Testis (tissue), 3 donors: ENCODE data around the gene MYO7A. TPM values are rescaled to one million over a fixed set of nuclear protein-coding genes. Genes with fewer than 3 reads are reported as not detected.

ENCODE experiments used
- DNase-seq: peaks from one replicate; pipeline ENCODE4 v3.0.0-alpha.2; 2019
- H3K27ac ChIP-seq, 2 donors: fragments of 200-600 bp; sonication (generic); one replicate each; pipeline ENCODE4 v1.5.1; 2019
- H3K27me3 ChIP-seq: fragments of 200-600 bp; sonication (generic); one replicate; pipeline ENCODE4 v1.5.1; 2019
- H3K36me3 ChIP-seq: fragments of 200-600 bp; sonication (generic); one replicate; pipeline ENCODE4 v1.5.1; 2017; ENCODE audit warnings: low read depth; ENCODE audit errors: missing control alignments
- H3K4me1 ChIP-seq: fragments of 200-600 bp; sonication (generic); one replicate; pipeline ENCODE4 v1.5.1; 2019
- H3K4me3 ChIP-seq, 2 donors: fragments of 200-600 bp; sonication (generic); one replicate each; pipeline ENCODE4 v1.5.1; 2017 to 2019
- H3K9me3 ChIP-seq: fragments of 200-600 bp; sonication (generic); one replicate; pipeline ENCODE4 v1.5.1; 2017
- CTCF ChIP-seq, 3 experiments: fragments of 450-650 bp in 2 of 3; fragments of 200-600 bp in 1 of 3; sonication (generic) in 1 of 3; IDR thresholded peaks; one replicate each; pipeline ENCODE4 v1.5.1; 2016 to 2019; ENCODE audit warnings: antibody characterized with exemption in 3 of 3, mild to moderate bottlenecking in 2 of 3, moderate library complexity in 1 of 3
- POLR2A ChIP-seq: fragments of 450-650 bp; IDR thresholded peaks from one replicate; pipeline ENCODE4 v1.6.1; 2017; ENCODE audit warnings: antibody characterized with exemption, mild to moderate bottlenecking, moderate library complexity
- WGBS, 2 donors: methylation state at CpG; one replicate each; pipeline ENCODE4 v1.1.5; 2018; 5-methylcytosine and 5-hydroxymethylcytosine counted together
- intact Hi-C: fragments of 100-400 bp; cut with DNase I; formaldehyde crosslinking; loops from one replicate; pipeline ENCODE4 v1.15.1; 2023; ENCODE audit warnings: low total_unique reads
- polyA plus RNA-seq: library from polyadenylated mRNA; stranded (reverse); fragments of 350-450 nt; fragmentation: Illumina TruSeq; extraction: RNeasy Lipid Tissue Mini Kit (QIAGEN cat#74804); gene quantifications from one replicate; pipeline ENCODE4 v1.2.3, GENCODE V29; 2014; ENCODE audit warnings: low read depth, low replicate concordance; ENCODE audit not compliant: insufficient read depth
- total RNA-seq, 2 donors: library from RNA; depleted of rRNA; stranded (reverse); fragments of >200 nt; gene quantifications; one replicate each; pipeline ENCODE4 v1.2.3, GENCODE V29; 2016

The MYO7A gene
- total and polyA plus RNA-seq, 3 donors from 2014 or later, result 40.1 to 239 (median 161) TPM

- no peak for DNase-seq
- H3K27ac ChIP-seq, result no peak overlapping the region
- intact Hi-C loops, result no loop called here
- H3K9me3 ChIP-seq, result no peaks in the 10 kb centered on the region
- H3K4me1 ChIP-seq, result no peaks in the 10 kb centered on the region
- no peak overlapping the region for H3K4me3 ChIP-seq
- H3K36me3 ChIP-seq, result no peaks in the 10 kb centered on the region
- WGBS, 2 donors, result 92 to 93% methylated on average over 7 to 9 of the region's 9 CpGs
- TF ChIP-seq CTCF (IDR thresholded peaks at IDR 0.05) (no peak), POLR2A (no peak)
- H3K27me3 ChIP-seq, result no peaks in the 10 kb centered on the region
Observed at GRCh38 chr11:77167111-77167626, 39.1 kb downstream of the MYO7A start.

GRCh38 chr11:77167791-77168190, 39.7 kb downstream of the MYO7A start:
- H3K4me3 ChIP-seq, result no peak overlapping the region
- no peak for DNase-seq
- H3K9me3 ChIP-seq, result no peaks in the 10 kb centered on the region
- no peaks in the 10 kb centered on the region for H3K36me3 ChIP-seq
- no peaks in the 10 kb centered on the region for H3K4me1 ChIP-seq
- intact Hi-C loops, result no loop called here
- TF ChIP-seq POLR2A (no peak), CTCF (IDR thresholded peaks at IDR 0.05) (no peak)
- WGBS, 2 donors, result 83 to 97% methylated on average over 6 to 8 of the region's 8 CpGs
- H3K27ac ChIP-seq, result no peak overlapping the region
- no peaks in the 10 kb centered on the region for H3K27me3 ChIP-seq

- 82 to 99% methylated on average over 5 of the region's 5 CpGs for WGBS, 2 donors
- H3K27ac ChIP-seq, result no peak overlapping the region
- DNase-seq, result no peak
- H3K9me3 ChIP-seq, result no peaks in the 10 kb centered on the region
- intact Hi-C loops, result no loop called here
- TF ChIP-seq CTCF (IDR thresholded peaks at IDR 0.05), result no peak
- TF ChIP-seq POLR2A, result no peak
- H3K4me3 ChIP-seq, result no peak overlapping the region
- no peaks in the 10 kb centered on the region for H3K4me1 ChIP-seq
- H3K36me3 ChIP-seq, result no peaks in the 10 kb centered on the region
- no peaks in the 10 kb centered on the region for H3K27me3 ChIP-seq
Observed at GRCh38 chr11:77170107-77170506, 42.1 kb downstream of the MYO7A start.

GRCh38 chr11:77171254-77171653, 43.2 kb downstream of the MYO7A start:
- Histone ChIP-seq H3K9me3 (no peaks in the 10 kb centered on the region), H3K4me1 (peaks cover 6% of the 10 kb centered on the region), H3K27ac (no peak overlapping the region), H3K27me3 (no peaks in the 10 kb centered on the region), H3K4me3 (no peak overlapping the region), H3K36me3 (no peaks in the 10 kb centered on the region)
- intact Hi-C loops, result no loop called here
- DNase-seq, result no peak
- whole genome bisulfite sequencing, 2 donors, result 92 to 93% methylated on average over 8 of the region's 8 CpGs
- TF ChIP-seq POLR2A (no peak), CTCF (IDR thresholded peaks at IDR 0.05) (no peak)

GRCh38 chr11:77171885-77172665, 44.0 kb downstream of the MYO7A start:
- intact Hi-C loops, result no loop called here
- 84 to 89% methylated on average over 11 to 20 of the region's 20 CpGs for WGBS, 2 donors
- Histone ChIP-seq H3K4me1 (peaks cover 6% of the 10 kb centered on the region), H3K9me3 (no peaks in the 10 kb centered on the region), H3K27ac (no peak overlapping the region), H3K4me3 (no peak overlapping the region), H3K27me3 (no peaks in the 10 kb centered on the region), H3K36me3 (no peaks in the 10 kb centered on the region)
- no peak for DNase-seq
- TF ChIP-seq CTCF (IDR thresholded peaks at IDR 0.05), result no peak
- TF ChIP-seq POLR2A, result no peak
